ENCODE results near the gene FAM168B.

FAM168B gene

GRCh38 chr2:131052741-131053263 lies 40.5 kb downstream of the FAM168B start:
- TF ChIP-seq CTCF (IDR thresholded peaks at IDR 0.05; ENCODE audit: extremely low read depth, missing control alignments), result no peak
- DNase-seq (ENCODE audit: low spot score), result no peak

GRCh38 chr2:131050896-131051295 lies 42.4 kb downstream of the FAM168B start:
- no peak for TF ChIP-seq CTCF (IDR thresholded peaks at IDR 0.05; ENCODE audit: extremely low read depth, missing control alignments)
- no peak for DNase-seq (ENCODE audit: low spot score)

GRCh38 chr2:131049150-131049718 lies 44.0 kb downstream of the FAM168B start:
- DNase-seq (ENCODE audit: low spot score), result no peak
- no peak for TF ChIP-seq CTCF (IDR thresholded peaks at IDR 0.05; ENCODE audit: extremely low read depth, missing control alignments)

GRCh38 chr2:131048641-131049040 lies 44.6 kb downstream of the FAM168B start:
- DNase-seq (ENCODE audit: low spot score), result no peak
- no peak for TF ChIP-seq CTCF (IDR thresholded peaks at IDR 0.05; ENCODE audit: extremely low read depth, missing control alignments)

GRCh38 chr2:131047920-131048560 lies 45.2 kb downstream of the FAM168B start:
- no peak for TF ChIP-seq CTCF (IDR thresholded peaks at IDR 0.05; ENCODE audit: extremely low read depth, missing control alignments)
- no peak for DNase-seq (ENCODE audit: low spot score)

GRCh38 chr2:131046918-131047652 lies 46.2 kb downstream of the FAM168B start:
- DNase-seq (ENCODE audit: low spot score), result no peak
- no peak for TF ChIP-seq CTCF (IDR thresholded peaks at IDR 0.05; ENCODE audit: extremely low read depth, missing control alignments)
